GM19351 (cell line): Measurements from ENCODE around the gene ANTXR1.

ENCODE experiments used
- ATAC-seq: cut with Tn5 transposase; IDR thresholded peaks from one replicate; pipeline ENCODE4 v1.9.1; 2021; ENCODE audit warnings: mild to moderate bottlenecking, moderate library complexity; ENCODE audit not compliant: unreplicated experiment

Gene ANTXR1

DNA sequence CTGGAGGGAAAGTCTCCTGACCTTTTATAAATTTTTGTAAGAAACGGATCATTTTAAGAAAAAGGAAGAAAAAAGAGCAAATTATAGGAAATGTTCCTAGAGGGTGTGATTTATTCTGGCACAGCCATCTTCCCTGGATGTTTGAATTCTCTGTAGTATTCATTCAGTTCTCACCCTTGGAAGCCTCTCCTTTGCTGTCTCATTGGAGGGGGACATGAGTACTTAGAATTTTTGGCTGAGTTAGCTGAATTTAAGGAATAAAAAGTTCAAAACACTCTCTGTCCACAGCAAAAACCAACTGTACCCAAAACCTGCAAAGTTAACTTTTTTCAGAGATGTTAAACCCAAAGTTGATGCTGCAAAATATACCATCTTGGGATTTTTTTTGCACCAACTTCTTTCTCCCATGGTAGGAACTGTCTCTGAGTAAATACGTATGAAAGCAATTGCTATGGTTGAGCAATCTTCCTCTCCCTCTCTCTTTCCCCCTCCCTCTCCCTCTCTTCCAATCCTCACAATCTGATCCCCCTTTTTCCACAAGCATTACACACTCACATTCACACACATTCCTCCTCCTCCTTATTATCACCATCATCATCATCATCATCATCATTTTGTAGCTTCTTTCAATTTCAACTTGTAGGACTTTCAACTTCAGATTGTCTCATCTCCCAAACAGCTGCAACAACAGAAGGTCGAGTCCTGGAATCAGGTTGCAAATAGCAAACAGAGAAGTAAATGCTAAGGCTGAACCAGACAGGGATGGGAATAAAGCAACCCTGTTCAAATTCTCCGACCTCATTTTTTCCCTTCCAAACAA, 190.4 kb downstream of the ANTXR1 start:
- no peak for ATAC-seq

- no peak for ATAC-seq
Observed at GRCh38 chr2:69204654-69205053, 191.7 kb downstream of the ANTXR1 start.

GRCh38 chr2:69205076-69205475, 192.1 kb downstream of the ANTXR1 start:
- no peak for ATAC-seq

GRCh38 chr2:69205491-69205890, 192.5 kb downstream of the ANTXR1 start:
- ATAC-seq: no peak

DNA sequence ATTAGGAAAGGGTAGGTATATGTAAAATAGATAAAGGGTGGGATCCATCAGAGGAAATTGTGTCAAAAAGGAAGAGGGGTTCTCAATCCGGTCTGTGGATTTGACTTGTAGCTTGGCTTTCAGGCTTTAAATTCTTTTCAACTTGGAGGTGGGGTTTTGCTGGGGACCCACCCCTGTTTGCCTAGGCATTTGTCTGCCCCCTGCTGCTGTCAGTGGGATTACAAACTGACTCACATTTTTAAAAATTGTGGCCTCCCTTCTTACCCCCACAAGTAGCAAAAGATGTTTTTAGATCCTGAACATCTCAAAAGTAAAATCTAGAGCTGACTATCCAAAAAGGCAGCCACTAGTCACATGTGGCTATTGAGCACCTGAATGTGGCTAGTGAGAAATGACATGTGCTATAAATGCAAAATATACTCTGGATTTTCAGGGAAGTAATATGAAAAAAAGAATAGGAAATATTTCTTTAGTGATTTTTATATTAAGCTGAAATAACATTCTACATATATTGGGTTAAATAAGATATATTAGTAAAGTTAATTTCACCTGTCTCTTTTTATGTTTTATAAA, 195.1 kb downstream of the ANTXR1 start:
- no peak for ATAC-seq

DNA sequence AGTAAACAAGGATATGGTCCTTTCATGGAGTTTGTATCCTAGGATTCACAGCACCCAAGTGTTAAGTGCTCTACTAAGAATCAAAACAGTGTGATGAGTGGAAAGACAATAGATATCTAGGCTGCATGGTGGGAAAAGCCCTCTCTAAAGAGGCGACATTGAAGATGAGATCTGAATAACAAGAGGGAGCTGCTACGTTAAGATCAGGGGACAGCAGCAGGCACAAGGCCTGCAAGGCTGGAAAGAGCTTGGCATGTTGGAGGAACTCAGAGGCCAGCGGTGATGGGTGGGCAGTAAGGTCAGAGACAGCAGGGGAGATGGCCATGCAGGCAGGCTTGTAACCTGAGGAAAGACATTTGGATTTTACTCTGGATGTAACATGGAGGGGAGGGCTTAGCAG, 196.5 kb downstream of the ANTXR1 start:
- ATAC-seq: no peak

GRCh38 chr2:69210385-69210784, 197.4 kb downstream of the ANTXR1 start:
- ATAC-seq: no peak

GRCh38 chr2:69211048-69211447, 198.1 kb downstream of the ANTXR1 start:
- ATAC-seq: no peak

DNA sequence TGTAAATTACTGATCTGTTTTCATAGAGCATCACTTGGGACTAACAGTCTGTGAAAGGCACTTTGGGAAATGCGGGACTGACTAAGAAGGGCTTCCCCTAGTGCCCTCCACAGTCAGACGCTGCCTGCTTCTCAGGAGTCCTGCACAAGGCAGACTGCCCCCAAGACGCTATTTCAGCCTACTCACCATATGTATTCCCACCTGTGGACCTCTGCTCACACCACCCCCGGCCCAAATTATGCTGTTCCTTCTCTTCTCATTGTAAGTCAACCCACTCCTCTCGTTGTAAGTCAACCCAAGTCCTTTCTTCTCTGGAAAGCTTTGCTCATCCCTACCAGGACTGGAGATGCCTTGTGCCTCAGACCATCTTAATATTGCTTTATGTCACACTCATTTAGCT, 198.7 kb downstream of the ANTXR1 start:
- no peak for ATAC-seq

DNA sequence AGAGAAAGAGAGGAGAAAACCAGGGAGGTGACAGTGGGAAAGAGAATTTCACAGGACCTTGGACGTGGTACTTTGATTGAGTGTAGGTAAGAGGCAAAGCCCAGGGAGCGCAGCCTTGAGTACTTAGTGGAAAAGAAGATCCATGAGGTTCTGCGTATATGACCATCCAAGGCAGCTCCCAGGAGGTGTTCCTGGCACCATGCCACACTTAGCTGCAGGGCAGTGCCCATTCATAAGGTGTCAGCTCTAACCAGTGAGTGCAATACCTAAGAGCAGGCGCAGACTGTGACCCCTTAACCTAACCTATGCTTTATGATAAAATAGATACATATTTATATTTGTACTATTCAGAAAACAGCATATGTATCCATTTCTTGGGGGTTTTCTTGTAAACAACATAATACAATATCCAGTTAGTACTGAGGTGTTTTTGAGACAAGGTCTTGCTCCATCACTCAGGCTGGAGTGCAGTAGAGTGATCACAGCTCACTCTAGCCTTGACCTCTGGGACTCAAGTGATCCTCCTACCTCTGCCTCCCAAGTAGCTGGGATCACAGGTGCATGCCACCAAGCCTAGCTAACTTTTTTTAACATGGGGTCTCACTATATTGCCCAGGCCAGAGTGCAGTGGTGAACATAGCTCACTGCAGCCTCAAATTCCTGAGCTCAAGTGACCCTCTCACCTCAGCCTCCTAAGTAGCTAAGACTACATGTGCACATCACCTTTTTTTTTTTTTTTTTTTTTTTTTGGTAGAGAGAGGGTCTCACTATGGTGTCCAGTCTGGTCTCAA, 199.5 kb downstream of the ANTXR1 start:
- ATAC-seq: no peak

DNA sequence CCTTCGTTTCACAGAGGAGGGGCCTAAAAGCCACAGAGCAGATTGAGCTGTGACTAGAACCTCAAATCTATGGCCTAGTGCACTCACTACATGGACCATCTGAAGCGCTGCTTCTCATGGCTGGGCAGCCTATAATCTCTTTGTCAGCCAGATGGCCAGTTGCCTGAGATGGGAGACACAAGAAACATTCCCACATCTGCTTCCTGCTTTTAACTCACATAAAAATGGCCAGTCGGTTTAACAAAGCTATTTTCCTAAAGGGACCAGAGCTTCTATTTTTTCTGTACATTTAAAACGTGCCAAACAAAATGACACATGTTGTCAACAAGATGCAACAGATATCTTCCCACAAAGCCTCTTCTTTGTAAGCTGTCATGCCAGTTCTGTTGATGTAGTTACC, 200.2 kb downstream of the ANTXR1 start:
- ATAC-seq: no peak

DNA sequence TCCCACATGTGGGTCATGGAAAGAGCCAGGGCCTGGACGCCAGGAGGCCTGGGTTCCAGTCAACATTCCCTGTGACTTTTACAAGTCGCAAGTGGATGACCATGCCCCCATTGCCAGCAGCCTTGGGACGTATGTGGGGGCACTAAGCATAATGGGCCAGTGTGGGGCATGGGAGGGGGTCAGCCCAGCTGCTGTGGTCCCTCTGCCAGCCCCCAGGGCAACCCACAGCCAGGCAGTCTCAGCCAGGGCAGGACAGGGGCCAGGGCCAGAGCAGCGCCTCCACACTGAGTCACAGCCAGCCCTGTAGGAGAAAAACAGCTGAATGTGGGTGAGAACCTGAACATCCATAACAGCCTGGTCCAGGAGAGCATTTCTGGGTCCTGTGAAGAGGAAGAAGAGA, 200.8 kb downstream of the ANTXR1 start:
- ATAC-seq: no peak

DNA sequence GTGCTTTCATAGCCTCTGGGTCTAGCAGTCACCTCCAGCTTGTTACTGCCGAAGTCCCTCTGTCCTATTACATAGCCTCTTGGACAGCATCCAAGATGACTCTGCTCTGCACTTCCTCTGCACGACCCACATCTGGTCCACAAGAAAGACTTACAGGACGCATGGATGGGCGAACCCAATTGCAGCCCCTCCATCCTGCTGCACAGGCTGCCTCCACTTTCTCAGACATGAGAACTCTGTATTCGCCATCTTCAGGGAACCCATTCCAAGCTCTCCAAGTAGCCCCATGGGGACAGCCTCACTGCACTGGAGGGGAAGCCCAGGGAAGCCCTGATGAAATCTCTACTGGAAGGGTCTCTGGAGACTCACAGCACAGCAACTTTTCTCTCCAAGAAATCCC, 201.9 kb downstream of the ANTXR1 start:
- no peak for ATAC-seq

DNA sequence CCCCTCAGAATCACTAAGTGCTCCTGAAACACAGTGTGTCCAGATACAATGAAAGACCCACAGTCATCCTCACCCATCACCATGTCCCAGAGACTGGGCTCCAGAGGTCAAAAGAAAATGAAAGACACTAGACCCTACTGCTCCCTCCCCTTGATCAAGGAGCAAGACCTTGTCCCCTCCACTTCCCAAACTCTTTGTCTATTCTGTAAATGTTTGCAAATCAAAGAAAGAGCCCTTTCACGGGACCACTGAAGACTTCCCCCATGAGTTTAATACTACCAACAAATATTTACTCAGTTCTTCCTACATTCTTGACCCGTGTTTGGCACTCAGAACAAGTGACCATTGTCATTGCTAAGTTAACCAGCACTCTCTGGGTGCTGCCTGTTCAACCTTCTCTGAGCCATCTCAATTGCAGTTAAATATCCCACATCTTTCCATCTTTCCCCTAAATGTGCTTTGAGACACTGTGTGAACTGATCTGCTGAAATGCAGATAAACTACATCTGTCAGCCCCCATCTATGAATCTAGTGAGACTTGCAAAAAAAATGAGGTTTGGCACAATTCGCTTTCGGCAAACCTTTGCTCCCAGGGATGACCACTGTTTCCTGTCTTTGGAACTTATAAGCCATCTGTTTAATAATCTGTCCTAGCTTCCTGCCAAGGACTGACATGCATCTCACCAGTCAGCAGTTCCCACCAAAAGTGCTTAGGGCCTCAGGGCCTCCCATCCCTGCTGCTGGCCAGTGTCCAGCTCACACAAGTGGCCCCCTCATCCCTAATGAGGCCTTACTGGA, 203.8 kb downstream of the ANTXR1 start:
- ATAC-seq: no peak

DNA sequence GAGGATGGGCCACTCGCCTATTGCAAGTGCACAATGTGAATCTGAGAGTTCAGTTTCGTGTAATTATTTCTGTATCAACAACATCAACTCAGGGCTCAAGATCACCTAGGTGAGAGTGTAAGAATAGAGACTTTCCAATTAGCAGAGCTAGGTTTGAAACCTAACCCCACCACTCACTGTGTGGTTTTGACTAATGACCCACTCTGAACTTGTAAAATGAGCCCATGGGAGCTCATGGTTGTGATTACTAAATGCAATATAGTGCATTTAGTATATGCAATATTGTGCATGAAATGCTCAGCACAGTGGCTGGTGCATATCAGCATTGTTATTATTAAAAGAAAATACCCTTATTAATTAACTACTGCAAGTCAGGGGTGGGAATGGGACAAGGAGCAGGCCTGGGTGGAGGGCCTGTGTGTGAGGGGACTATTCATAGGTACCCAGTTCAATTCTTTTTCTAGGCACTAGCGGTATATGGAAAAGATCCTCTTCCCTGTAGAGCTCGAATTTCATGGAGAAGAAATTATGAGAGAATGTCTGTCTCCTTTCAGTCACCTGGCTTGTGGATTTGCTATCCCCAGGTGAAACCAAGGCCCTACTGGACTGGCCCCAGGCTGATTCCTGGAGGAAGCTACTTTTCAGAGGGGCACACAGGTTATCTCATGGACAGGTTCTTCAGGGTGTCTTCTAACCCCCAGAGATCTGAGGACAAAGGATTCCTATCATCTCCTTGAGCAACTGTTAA, 204.5 kb downstream of the ANTXR1 start:
- no peak for ATAC-seq

GRCh38 chr2:69221512-69221911, 208.5 kb downstream of the ANTXR1 start:
- no peak for ATAC-seq

- ATAC-seq: no peak
Observed at GRCh38 chr2:69221960-69222751, 209.2 kb downstream of the ANTXR1 start.

GRCh38 chr2:69222953-69223658, 210.1 kb downstream of the ANTXR1 start:
- ATAC-seq: no peak
